ENCODE data around the gene SF3B6. TPM values are rescaled to one million over a fixed set of nuclear protein-coding genes. Genes with fewer than 3 reads are reported as not detected.

The SF3B6 gene
- total RNA-seq, 2 experiments from 2014 or later = 59.8 to 62.6 TPM

- Mint-ChIP-seq H3K9me3 (no peaks in the 10 kb centered on the region), H3K27me3 (peaks cover 10% of the 10 kb centered on the region), H3K4me1 (ENCODE audit: low read depth) (peaks cover 36% of the 10 kb centered on the region), H3K4me3 (peak within 1 kb of the TSS; percentile 94), H3K36me3 (ENCODE audit: low read depth) (peaks cover 5% of the 10 kb centered on the region), H3K27ac (peak within 1 kb of the TSS; percentile 79)
- H3K36me3 ChIP-seq (ENCODE audit: insufficient read depth, low read length) = no peaks in the 10 kb centered on the region
- ChIA-PET CTCF (interaction anchor here (1.2 to 2.3 kb wide), 3 partner anchors 30 to 120 kb away, joined by 3 to 14 read pairs (median 13); partner anchors contain the start of genes ATAD2B and TP53I3), POLR2A (interaction anchor here (0.6 to 4.8 kb wide), 12 partner anchors 11 to 941 kb away, joined by 3 to 77 read pairs (median 4); partner anchors contain the start of genes ATAD2B, SF3B6, TP53I3 and UBXN2A)
- peak within 1 kb of the TSS in 1 of 2 donors; percentile 22 for H3K27ac ChIP-seq (ENCODE audit: low read depth in 1 of 2, low read length in 2 of 2)
- intact Hi-C loops (cut with DNase I, micrococcal nuclease) = loop anchor here (1.0 to 5.0 kb wide), 5 partner anchors 29 to 120 kb away; partner anchors contain the start of genes ATAD2B (in 2 of the 2), SF3B6 (in 1 of the 2) and UBXN2A (in 1 of the 2)
- H3K4me1 ChIP-seq (ENCODE audit: insufficient read depth, low read length) = peaks cover 30% of the 10 kb centered on the region
- ATAC-seq (ENCODE audit: poor library complexity) = peak; percentile 99
- peak within 1 kb of the TSS; percentile 83 for H3K4me3 ChIP-seq (ENCODE audit: low read length)
- peak; percentile 82 to 98 (median 88) for DNase-seq
- peaks cover 10 to 21% of the 10 kb centered on the region in 2 experiments for H3K27me3 ChIP-seq (ENCODE audit: control insufficient read depth in 1 of 2, insufficient read depth in 2 of 2, low read length in 2 of 2)
- H3K9me3 ChIP-seq (ENCODE audit: control insufficient read depth in 1 of 2, insufficient read depth in 1 of 2, low read length in 2 of 2) = no peaks in the 10 kb centered on the region
- TF ChIP-seq CTCF (IDR thresholded peaks at IDR 0.05) = no peak
Measured at GRCh38 chr2:24046930-24047702, 29.0 kb downstream of the SF3B6 start, which contains the start of gene WDCP. WDCP (minus strand) TSS chr2:24047391; CDS start chr2:24039494, 7,897 bp downstream.

- Mint-ChIP-seq H3K4me1 (ENCODE audit: low read depth) (peaks cover 36% of the 10 kb centered on the region), H3K36me3 (ENCODE audit: low read depth) (peaks cover 5% of the 10 kb centered on the region), H3K27ac (no peak overlapping the region), H3K9me3 (no peaks in the 10 kb centered on the region), H3K4me3 (peak overlapping the region; percentile 94), H3K27me3 (peaks cover 10% of the 10 kb centered on the region)
- ATAC-seq (ENCODE audit: poor library complexity) (no peak), DNase-seq (no peak)
- H3K4me3 ChIP-seq (ENCODE audit: low read length) = peak overlapping the region; percentile 83
- peaks cover 10 to 21% of the 10 kb centered on the region in 2 experiments for H3K27me3 ChIP-seq (ENCODE audit: control insufficient read depth in 1 of 2, insufficient read depth in 2 of 2, low read length in 2 of 2)
- H3K9me3 ChIP-seq (ENCODE audit: control insufficient read depth in 1 of 2, insufficient read depth in 1 of 2, low read length in 2 of 2) = no peaks in the 10 kb centered on the region
- ChIA-PET CTCF (interaction anchor here (1.4 to 2.3 kb wide), 2 partner anchors 38 to 119 kb away, joined by 13 to 14 read pairs; partner anchors contain the start of genes ATAD2B and TP53I3), POLR2A (interaction anchor here (1.4 to 4.8 kb wide), 5 partner anchors 22 to 120 kb away, joined by 3 to 77 read pairs (median 8); partner anchors contain the start of genes ATAD2B, SF3B6 and TP53I3)
- no peak for TF ChIP-seq CTCF (IDR thresholded peaks at IDR 0.05)
- H3K36me3 ChIP-seq (ENCODE audit: insufficient read depth, low read length) = no peaks in the 10 kb centered on the region
- H3K27ac ChIP-seq (ENCODE audit: low read depth in 1 of 2, low read length in 2 of 2) = no peak overlapping the region
- intact Hi-C loops (cut with DNase I, micrococcal nuclease) = loop anchor here in 1 of 2 experiments (5.0 kb wide), 2 partner anchors 104 to 119 kb away; partner anchors contain the start of genes ATAD2B and UBXN2A
- peaks cover 30% of the 10 kb centered on the region for H3K4me1 ChIP-seq (ENCODE audit: insufficient read depth, low read length)
Measured at GRCh38 chr2:24046599-24046929, 29.6 kb downstream of the SF3B6 start.
